Adrenal gland (tissue), 12 donors: ENCODE results near the gene FAM163B. TPM values are rescaled to one million over a fixed set of nuclear protein-coding genes. Genes with fewer than 3 reads are reported as not detected.

ENCODE experiments used
- DNase-seq, 7 donors: peaks; one replicate each; pipeline ENCODE4 v3.0.0-alpha.2; 2019 to 2020
- H3K27ac ChIP-seq, 5 donors: fragments of 200-600 bp; sonication (generic) in 4 of 5; 1 replicate in 3 of 5; 2 replicates in 2 of 5; pipeline versions ENCODE4 v1.5.1 to v1.8.0; 2016 to 2020; ENCODE audit warnings: mild to moderate bottlenecking in 1 of 5
- H3K27me3 ChIP-seq: fragments of 200-600 bp; 2 replicates; pipeline ENCODE4 v1.8.0; 2021
- H3K36me3 ChIP-seq, 2 donors: fragments of 200-600 bp; replicated peaks in 1 of 2; 1 replicate in 1 of 2; 2 replicates in 1 of 2; pipeline versions ENCODE4 v1.5.1 to v1.8.0; 2018 to 2022
- H3K4me1 ChIP-seq, 2 donors: fragments of 200-600 bp; replicated peaks in 1 of 2; 1 replicate in 1 of 2; 2 replicates in 1 of 2; pipeline versions ENCODE4 v1.5.1 to v1.8.0; 2018 to 2021
- H3K4me3 ChIP-seq, 4 donors: fragments of 200-600 bp; sonication (generic) in 3 of 4; one replicate each; pipeline ENCODE4 v1.5.1; 2016 to 2018
- H3K9me3 ChIP-seq, 3 donors: fragments of 200-600 bp; sonication (generic) in 1 of 3; replicated peaks in 1 of 3; 1 replicate in 2 of 3; 2 replicates in 1 of 3; pipeline versions ENCODE4 v1.5.1 to v1.8.0; 2016 to 2021
- POLR2A ChIP-seq, 2 donors: fragments of 450-650 bp; IDR thresholded peaks; one replicate each; pipeline ENCODE4 v1.6.1; 2017; ENCODE audit warnings: antibody characterized with exemption in 2 of 2, mild to moderate bottlenecking in 2 of 2, moderate library complexity in 1 of 2
- WGBS, 4 donors: extraction: QIAGEN DNeasy Blood & Tissue Kit in 2 of 4; methylation state at CpG; one replicate each; pipeline versions ENCODE4 v1.1.5 to v1.1.7; 2013 to 2017; 5-methylcytosine and 5-hydroxymethylcytosine counted together
- intact Hi-C, 2 donors: fragments of 100-400 bp; cut with DNase I; formaldehyde crosslinking; loops; one replicate each; pipeline versions ENCODE4 v1.14.1 to v1.15.0; 2022 to 2023
- polyA plus RNA-seq, 3 donors: library from polyadenylated mRNA; stranded (reverse); fragments of 200-250 nt in 2 of 3; fragments of 350-450 nt in 1 of 3; fragmentation: Illumina TruSeq in 1 of 3; extraction: RNeasy Lipid Tissue Mini Kit (QIAGEN cat#74804) in 1 of 3; gene quantifications; one replicate each; pipeline ENCODE4 v1.2.3, GENCODE V29; 2013 to 2014
- total RNA-seq, 9 donors: library from RNA; depleted of rRNA in 4 of 9; stranded (reverse); fragments of >200 nt in 4 of 9; fragments of 120-200 nt in 1 of 9; fragmentation: NEBNext Ultra II Directional in 1 of 9; extraction: Animal tissue kit (Norgen Biotek cat#: 25700) in 1 of 9; gene quantifications; one replicate each; pipeline versions ENCODE4 v1.1.0 to v1.2.4, GENCODE V29; 2013 to 2023
- TF ChIP-seq, protein P1 (sequence below), 6 experiments: fragments of 450-650 bp in 4 of 6; fragments of 200-600 bp in 2 of 6; sonication (generic) in 1 of 6; IDR thresholded peaks; 1 replicate in 5 of 6; 2 replicates in 1 of 6; pipeline versions ENCODE4 v1.5.1 to v1.8.0; 2016 to 2021; ENCODE audit warnings: antibody characterized with exemption in 6 of 6, mild to moderate bottlenecking in 2 of 6, moderate library complexity in 1 of 6
- donor health status: healthy with polysubstance abuse.
- donor health status: Bipolar disorder and iron deficiency.
- donor health status: DM: yes; HTN: yes; CAD: no.
- donor health status: DM: no; HTN: no; CAD: no.
- donor health status: DM: no; HTN: no; CAD: no.
- donor health status: DM: yes; HTN: yes; CAD: no.

FAM163B gene
- total and polyA plus RNA-seq, 12 donors: 0.72 to 14.3 (median 2.5) TPM

DNA sequence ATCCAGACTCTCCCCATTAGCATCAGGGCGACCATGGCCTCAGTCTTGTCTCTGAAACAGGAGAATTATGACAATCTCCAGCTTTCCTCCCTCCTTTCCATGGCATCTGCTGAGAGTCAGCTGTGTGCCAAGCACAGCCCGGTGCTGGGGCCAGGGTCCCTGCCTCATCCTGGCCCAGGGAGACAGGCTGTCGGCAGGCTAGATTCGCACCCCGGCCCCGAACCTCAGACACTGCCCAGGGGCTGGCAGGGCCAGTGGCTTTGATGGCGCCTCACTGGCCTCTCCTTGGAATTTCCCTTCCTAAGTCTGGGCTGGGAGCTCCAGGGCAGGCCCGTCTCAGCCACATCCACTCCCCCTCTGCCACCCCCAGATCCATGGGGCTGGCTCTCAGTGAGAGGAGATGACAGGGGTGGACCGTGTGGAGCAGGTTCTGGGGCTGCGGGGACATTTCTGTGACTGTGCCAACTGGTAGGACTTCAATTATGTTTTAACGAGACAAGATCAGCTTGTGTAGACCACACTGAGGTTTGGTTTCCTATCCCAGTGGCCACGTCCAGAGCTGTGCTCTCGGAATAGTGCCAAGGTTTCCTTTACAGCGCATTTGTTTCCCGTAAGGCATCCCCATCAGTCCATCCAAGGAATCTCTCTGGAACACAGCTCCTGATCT lies 15.5 kb downstream of the FAM163B start:
- peaks cover 0 to 14% (median 0%) of the 10 kb centered on the region in 3 donors for H3K9me3 ChIP-seq
- intact Hi-C loops: loop anchor here in 1 of 2 donors (10.0 kb wide), 1 partner anchor 131 kb away; no protein-coding TSS in a partner anchor
- H3K4me3 ChIP-seq: no peak overlapping the region
- no peak for TF ChIP-seq POLR2A (IDR thresholded peaks at IDR 0.05)
- TF ChIP-seq, protein P1, sequence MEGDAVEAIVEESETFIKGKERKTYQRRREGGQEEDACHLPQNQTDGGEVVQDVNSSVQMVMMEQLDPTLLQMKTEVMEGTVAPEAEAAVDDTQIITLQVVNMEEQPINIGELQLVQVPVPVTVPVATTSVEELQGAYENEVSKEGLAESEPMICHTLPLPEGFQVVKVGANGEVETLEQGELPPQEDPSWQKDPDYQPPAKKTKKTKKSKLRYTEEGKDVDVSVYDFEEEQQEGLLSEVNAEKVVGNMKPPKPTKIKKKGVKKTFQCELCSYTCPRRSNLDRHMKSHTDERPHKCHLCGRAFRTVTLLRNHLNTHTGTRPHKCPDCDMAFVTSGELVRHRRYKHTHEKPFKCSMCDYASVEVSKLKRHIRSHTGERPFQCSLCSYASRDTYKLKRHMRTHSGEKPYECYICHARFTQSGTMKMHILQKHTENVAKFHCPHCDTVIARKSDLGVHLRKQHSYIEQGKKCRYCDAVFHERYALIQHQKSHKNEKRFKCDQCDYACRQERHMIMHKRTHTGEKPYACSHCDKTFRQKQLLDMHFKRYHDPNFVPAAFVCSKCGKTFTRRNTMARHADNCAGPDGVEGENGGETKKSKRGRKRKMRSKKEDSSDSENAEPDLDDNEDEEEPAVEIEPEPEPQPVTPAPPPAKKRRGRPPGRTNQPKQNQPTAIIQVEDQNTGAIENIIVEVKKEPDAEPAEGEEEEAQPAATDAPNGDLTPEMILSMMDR (IDR thresholded peaks at IDR 0.05): no peak
- H3K27me3 ChIP-seq: no peaks in the 10 kb centered on the region
- WGBS, 4 donors: 72 to 86% (median 78%) methylated on average over 6 to 15 of the region's 15 CpGs
- H3K27ac ChIP-seq: no peak overlapping the region
- DNase-seq: no peak
- H3K36me3 ChIP-seq: no peaks in the 10 kb centered on the region
- no peaks in the 10 kb centered on the region for H3K4me1 ChIP-seq

DNA sequence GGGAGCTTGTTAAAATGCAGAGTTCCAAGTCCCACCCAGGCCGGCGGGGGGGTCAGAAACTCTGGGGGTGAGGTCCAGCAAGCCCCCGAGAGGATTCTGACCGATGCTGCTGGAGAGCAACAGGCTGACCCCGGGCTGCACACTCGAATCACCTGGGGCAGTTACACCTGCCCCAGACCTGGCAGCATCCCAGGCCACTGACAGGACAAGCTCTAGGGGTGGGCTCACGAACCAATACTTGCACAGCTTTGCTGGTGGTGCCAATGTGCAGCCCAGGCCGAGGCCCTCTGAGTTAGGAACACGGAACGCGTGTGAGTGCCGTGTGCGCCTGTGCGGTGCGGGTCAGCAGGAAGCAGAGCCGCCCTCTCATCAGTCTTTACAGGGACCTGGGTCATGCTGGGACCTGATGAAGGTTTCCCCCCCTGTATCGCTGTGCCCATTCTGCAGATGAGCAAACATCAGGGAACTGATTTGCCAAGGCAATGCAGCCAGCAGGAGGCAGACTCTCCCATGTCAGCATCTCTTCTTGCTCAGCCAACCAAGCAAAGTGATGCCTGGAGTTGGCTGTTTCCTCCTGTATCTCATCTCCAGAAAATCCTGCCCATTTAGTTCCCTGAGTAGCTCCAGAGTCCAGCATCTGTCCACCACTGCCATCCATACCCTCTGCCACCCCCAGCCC lies 16.3 kb downstream of the FAM163B start:
- Histone ChIP-seq H3K27me3 (no peaks in the 10 kb centered on the region), H3K9me3 (peaks cover 0 to 11% (median 0%) of the 10 kb centered on the region in 3 donors), H3K4me3 (no peak overlapping the region), H3K27ac (no peak overlapping the region), H3K36me3 (no peaks in the 10 kb centered on the region), H3K4me1 (no peaks in the 10 kb centered on the region)
- intact Hi-C loops: loop anchor here in 1 of 2 donors (10.0 kb wide), 1 partner anchor 132 kb away; no protein-coding TSS in a partner anchor
- WGBS, 4 donors: 70 to 87% (median 78%) methylated on average over 10 to 17 of the region's 17 CpGs
- no peak for TF ChIP-seq POLR2A (IDR thresholded peaks at IDR 0.05)
- TF ChIP-seq, protein P1 (IDR thresholded peaks at IDR 0.05): peak in 1 of 6 experiments; percentile 13
- no peak for DNase-seq

DNA sequence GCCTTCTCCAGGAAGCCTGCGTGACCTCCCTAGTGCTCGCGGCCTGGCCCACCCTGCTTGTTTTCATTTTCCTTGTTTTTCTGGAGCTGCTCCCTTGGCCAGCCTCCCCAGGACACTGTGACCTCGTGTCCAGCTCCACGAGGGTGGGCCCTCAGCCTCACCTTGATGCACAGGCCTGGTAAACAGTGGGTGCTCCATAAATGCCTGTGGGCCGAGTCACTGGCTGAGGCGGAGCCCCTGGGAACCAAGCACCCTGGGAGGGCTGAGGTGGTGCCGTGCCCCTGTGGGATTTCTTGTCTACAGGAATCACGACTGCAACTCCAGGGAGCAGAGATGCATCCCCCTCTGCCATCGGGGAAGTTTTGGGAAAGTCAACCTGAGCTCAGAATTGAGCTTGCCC lies 17.2 kb downstream of the FAM163B start:
- intact Hi-C loops: loop anchor here in 1 of 2 donors (10.0 kb wide), 1 partner anchor 133 kb away; no protein-coding TSS in a partner anchor
- WGBS, 4 donors: 61 to 79% (median 61%) methylated on average over 5 to 10 of the region's 10 CpGs

More for the DNA sequence above, 17.2 kb downstream of the FAM163B start:
- TF ChIP-seq POLR2A (IDR thresholded peaks at IDR 0.05): no peak
- TF ChIP-seq, protein P1 (IDR thresholded peaks at IDR 0.05): no peak
- DNase-seq: no peak
- H3K27me3 ChIP-seq: no peaks in the 10 kb centered on the region
- H3K27ac ChIP-seq: no peak overlapping the region
- H3K4me3 ChIP-seq: no peak overlapping the region
- no peaks in the 10 kb centered on the region for H3K36me3 ChIP-seq
- H3K4me1 ChIP-seq: no peaks in the 10 kb centered on the region
- peaks cover 0 to 2% (median 0%) of the 10 kb centered on the region in 3 donors for H3K9me3 ChIP-seq
